Chondrocyte (in vitro differentiated cells): ENCODE measurements around the gene AFDN. TPM values are rescaled to one million over a fixed set of nuclear protein-coding genes. Genes with fewer than 3 reads are reported as not detected.

ENCODE experiments used
- DNase-seq: peaks from one replicate; pipeline ENCODE4 v3.0.0; 2021; ENCODE audit warnings: mixed read lengths, low spot score
- H3K27ac Mint-ChIP-seq: one replicate; pipeline ENCODE4 v1.8.0; 2021; ENCODE audit warnings: mild to moderate bottlenecking, moderate library complexity, mixed read lengths; ENCODE audit not compliant: unreplicated experiment
- H3K27me3 Mint-ChIP-seq: 2 replicates; pipeline ENCODE4 v1.8.0; 2021; ENCODE audit warnings: low read depth, mixed read lengths
- H3K36me3 Mint-ChIP-seq: 2 replicates; pipeline ENCODE4 v1.8.0; 2021; ENCODE audit warnings: low read depth, mixed read lengths
- H3K4me1 Mint-ChIP-seq: 2 replicates; pipeline ENCODE4 v1.8.0; 2021; ENCODE audit warnings: low read depth, mild to moderate bottlenecking, mixed read lengths
- H3K4me3 Mint-ChIP-seq: one replicate; pipeline ENCODE4 v1.8.0; 2021; ENCODE audit warnings: mild to moderate bottlenecking, moderate library complexity, mixed read lengths; ENCODE audit not compliant: unreplicated experiment
- H3K9me3 Mint-ChIP-seq: 2 replicates; pipeline ENCODE4 v1.8.0; 2021; ENCODE audit warnings: low read depth, mixed read lengths
- CTCF ChIP-seq: fragments of 200-600 bp; sonication (generic); IDR thresholded peaks from 2 replicates; pipeline ENCODE4 v1.5.0; 2021; ENCODE audit warnings: antibody characterized with exemption, mild to moderate bottlenecking, moderate library complexity
- total RNA-seq: library from RNA; stranded (reverse); gene quantifications from 3 replicates; pipeline ENCODE4 v1.2.1, GENCODE V29; 2021

The AFDN gene
- total RNA-seq, 1 donor from 2014 or later, result 45.8 TPM

- DNase-seq, result no peak
- Mint-ChIP-seq H3K4me3 (no peak overlapping the region), H3K9me3 (no peaks in the 10 kb centered on the region), H3K27me3 (peaks cover 8% of the 10 kb centered on the region), H3K27ac (peak overlapping the region; percentile 22), H3K36me3 (no peaks in the 10 kb centered on the region), H3K4me1 (no peaks in the 10 kb centered on the region)
- TF ChIP-seq CTCF, result no peak
These were observed 45.5 kb upstream of the AFDN start for GRCh38 chr6:167781066-167781767.

GRCh38 chr6:167781868-167782267 is 44.8 kb upstream of the AFDN start:
- Mint-ChIP-seq H3K9me3 (no peaks in the 10 kb centered on the region), H3K4me1 (peaks cover 3% of the 10 kb centered on the region), H3K4me3 (no peak overlapping the region), H3K36me3 (no peaks in the 10 kb centered on the region), H3K27ac (no peak overlapping the region), H3K27me3 (peaks cover 8% of the 10 kb centered on the region)
- no peak for DNase-seq
- no peak for TF ChIP-seq CTCF

GRCh38 chr6:167782698-167783517 is 43.8 kb upstream of the AFDN start:
- Mint-ChIP-seq H3K4me1 (peaks cover 5% of the 10 kb centered on the region), H3K4me3 (no peak overlapping the region), H3K9me3 (no peaks in the 10 kb centered on the region), H3K27ac (no peak overlapping the region), H3K36me3 (no peaks in the 10 kb centered on the region), H3K27me3 (peaks cover 8% of the 10 kb centered on the region)
- TF ChIP-seq CTCF, result no peak
- DNase-seq, result no peak

GRCh38 chr6:167786853-167787675 is 39.6 kb upstream of the AFDN start:
- Mint-ChIP-seq H3K36me3 (no peaks in the 10 kb centered on the region), H3K9me3 (no peaks in the 10 kb centered on the region), H3K4me3 (no peak overlapping the region), H3K27me3 (peaks cover 4% of the 10 kb centered on the region), H3K27ac (no peak overlapping the region), H3K4me1 (peaks cover 11% of the 10 kb centered on the region)
- no peak for DNase-seq
- TF ChIP-seq CTCF, result no peak
